DOHH2 (cell line): ENCODE measurements around the gene MPP4.

ENCODE experiments used
- H3F3A ChIP-seq: fragments of 200-600 bp; sonication (generic), shearing (Covaris generic); 2 replicates; pipeline ENCODE4 v1.6.0; 2016; ENCODE audit warnings: antibody characterized with exemption, mild to moderate bottlenecking; ENCODE audit not compliant: control insufficient read depth, insufficient read depth
- H3K27ac ChIP-seq: fragments of 200-600 bp; sonication (generic); 2 replicates; pipeline ENCODE4 v1.5.1; 2014; ENCODE audit warnings: low read depth, mild to moderate bottlenecking, low read length, moderate library complexity
- H3K27me3 ChIP-seq: fragments of 200-600 bp; sonication (generic); 2 replicates; pipeline ENCODE4 v1.6.1; 2014; ENCODE audit warnings: mild to moderate bottlenecking, low read length, mixed read lengths; ENCODE audit not compliant: control insufficient read depth
- H3K36me3 ChIP-seq: fragments of 200-600 bp; sonication (generic); 2 replicates; pipeline ENCODE4 v1.6.1; 2014; ENCODE audit warnings: mild to moderate bottlenecking, low read length, moderate library complexity, mixed read lengths; ENCODE audit not compliant: control insufficient read depth
- H3K4me1 ChIP-seq: fragments of 200-600 bp; sonication (generic); 2 replicates; pipeline ENCODE4 v1.6.1; 2014; ENCODE audit warnings: mild to moderate bottlenecking, low read length, mixed read lengths; ENCODE audit not compliant: control insufficient read depth
- H3K4me2 ChIP-seq: fragments of 200-600 bp; sonication (generic); 2 replicates; pipeline ENCODE4 v1.6.0; 2014; ENCODE audit warnings: mild to moderate bottlenecking, low read length, moderate library complexity
- H3K4me3 ChIP-seq: fragments of 200-600 bp; sonication (generic); 2 replicates; pipeline ENCODE4 v1.5.1; 2014; ENCODE audit warnings: mild to moderate bottlenecking, low read length, mixed read lengths
- H3K79me2 ChIP-seq: fragments of 200-600 bp; sonication (generic); 2 replicates; pipeline ENCODE4 v1.6.1; 2014; ENCODE audit warnings: mild to moderate bottlenecking, low read length, mixed read lengths; ENCODE audit not compliant: control insufficient read depth
- H3K9me2 ChIP-seq: fragments of 200-600 bp; sonication (generic); replicated peaks from 2 replicates; pipeline ENCODE4 v1.6.1; 2014; ENCODE audit warnings: mild to moderate bottlenecking, low read length, mixed read lengths; ENCODE audit not compliant: control insufficient read depth
- H3K9me3 ChIP-seq: fragments of 200-600 bp; sonication (generic); 2 replicates; pipeline ENCODE4 v1.6.1; 2014; ENCODE audit warnings: antibody characterized with exemption, low read length, mixed read lengths; ENCODE audit not compliant: control insufficient read depth, insufficient read depth
- H4K20me1 ChIP-seq: fragments of 200-600 bp; sonication (generic); 2 replicates; pipeline ENCODE4 v1.6.0; 2014; ENCODE audit warnings: low read depth, mild to moderate bottlenecking, antibody characterized with exemption, low read length, moderate library complexity; ENCODE audit not compliant: control insufficient read depth, insufficient read depth
- CTCF ChIP-seq: fragments of 200-600 bp; sonication (generic); IDR thresholded peaks from one replicate; pipeline ENCODE4 v1.5.1; 2014; ENCODE audit warnings: antibody characterized with exemption, mild to moderate bottlenecking, low read depth, low read length; ENCODE audit not compliant: poor library complexity, severe bottlenecking
- EZH2phosphoT487 ChIP-seq: fragments of 200-600 bp; sonication (generic); IDR thresholded peaks from 2 replicates; pipeline ENCODE4 v1.6.1; 2017; ENCODE audit warnings: borderline replicate concordance, mild to moderate bottlenecking, antibody characterized with exemption, low read length, moderate library complexity, mixed read lengths

MPP4 gene

GRCh38 chr2:201607568-201607967, 90.9 kb downstream of the MPP4 start:
- Histone ChIP-seq H3K79me2 (no peaks in the 10 kb centered on the region), H3K9me3 (no peaks in the 10 kb centered on the region), H3K9me2 (no peaks in the 10 kb centered on the region), H3K36me3 (no peaks in the 10 kb centered on the region), H3K4me2 (no peak overlapping the region), H3K4me3 (no peak overlapping the region), H3F3A (no peaks in the 10 kb centered on the region), H3K27me3 (0 out of 2 replicates have a peak, but pooled peaks cover 8% of the 10 kb centered on the region), H4K20me1 (no peaks in the 10 kb centered on the region), H3K4me1 (no peaks in the 10 kb centered on the region), H3K27ac (no peak overlapping the region)
- TF ChIP-seq EZH2phosphoT487, result no peak
- no peak for TF ChIP-seq CTCF

GRCh38 chr2:201600906-201601305, 97.5 kb downstream of the MPP4 start:
- H3F3A ChIP-seq, result no peaks in the 10 kb centered on the region
- H3K4me1 ChIP-seq, result no peaks in the 10 kb centered on the region
- H3K27ac ChIP-seq, result no peak overlapping the region
- H3K4me3 ChIP-seq, result no peak overlapping the region
- no peaks in the 10 kb centered on the region for H3K9me3 ChIP-seq
- no peaks in the 10 kb centered on the region for H3K36me3 ChIP-seq
- no peaks in the 10 kb centered on the region for H3K79me2 ChIP-seq
- TF ChIP-seq CTCF (no peak), EZH2phosphoT487 (no peak)
- 0 out of 2 replicates have a peak, but pooled peaks cover 6% of the 10 kb centered on the region for H3K27me3 ChIP-seq
- H3K9me2 ChIP-seq, result no peaks in the 10 kb centered on the region
- H3K4me2 ChIP-seq, result no peak overlapping the region
- no peaks in the 10 kb centered on the region for H4K20me1 ChIP-seq

GRCh38 chr2:201597397-201597796, 101.0 kb downstream of the MPP4 start:
- H3K9me3 ChIP-seq, result no peaks in the 10 kb centered on the region
- H3K4me2 ChIP-seq, result no peak overlapping the region
- no peak overlapping the region for H3K27ac ChIP-seq
- TF ChIP-seq EZH2phosphoT487 (no peak), CTCF (no peak)
- no peaks in the 10 kb centered on the region for H3F3A ChIP-seq
- H3K36me3 ChIP-seq, result no peaks in the 10 kb centered on the region
- H3K4me1 ChIP-seq, result no peaks in the 10 kb centered on the region
- H4K20me1 ChIP-seq, result no peaks in the 10 kb centered on the region
- H3K4me3 ChIP-seq, result no peak overlapping the region
- H3K27me3 ChIP-seq, result no peaks in the 10 kb centered on the region
- no peaks in the 10 kb centered on the region for H3K79me2 ChIP-seq
- no peaks in the 10 kb centered on the region for H3K9me2 ChIP-seq
